ENCODE measurements around the gene LTBP3.
A peak's percentile ranks its signal among the peaks of the same experiment; 100 is the strongest.
"Not testable (repeated sequence)": the region's sequence is repeated elsewhere in the genome, so short reads cannot be mapped to it uniquely, and the experiment has no call there.

Gene LTBP3

DNA sequence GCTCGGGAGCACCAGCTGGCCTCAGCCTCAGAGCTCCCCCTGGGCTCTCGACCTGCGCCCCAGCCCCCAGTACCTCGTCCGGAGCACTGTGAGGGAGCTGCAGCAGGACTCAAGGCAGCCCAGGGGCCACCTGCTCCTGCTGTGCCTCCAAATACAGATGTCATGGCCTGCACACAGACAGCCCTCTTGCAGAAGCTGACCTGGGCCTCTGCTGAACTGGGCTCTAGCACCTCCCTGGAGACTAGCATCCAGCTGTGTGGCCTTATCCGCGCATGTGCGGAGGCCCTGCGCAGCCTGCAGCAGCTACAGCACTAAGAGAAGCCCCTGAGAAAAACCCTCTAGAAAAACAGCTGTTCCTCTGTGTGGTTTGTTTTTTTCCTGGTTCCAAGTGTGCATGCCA is 13.3 kb upstream of the LTBP3 start:
- DNase-seq (ENCODE audit: low read depth) = no peak

DNA sequence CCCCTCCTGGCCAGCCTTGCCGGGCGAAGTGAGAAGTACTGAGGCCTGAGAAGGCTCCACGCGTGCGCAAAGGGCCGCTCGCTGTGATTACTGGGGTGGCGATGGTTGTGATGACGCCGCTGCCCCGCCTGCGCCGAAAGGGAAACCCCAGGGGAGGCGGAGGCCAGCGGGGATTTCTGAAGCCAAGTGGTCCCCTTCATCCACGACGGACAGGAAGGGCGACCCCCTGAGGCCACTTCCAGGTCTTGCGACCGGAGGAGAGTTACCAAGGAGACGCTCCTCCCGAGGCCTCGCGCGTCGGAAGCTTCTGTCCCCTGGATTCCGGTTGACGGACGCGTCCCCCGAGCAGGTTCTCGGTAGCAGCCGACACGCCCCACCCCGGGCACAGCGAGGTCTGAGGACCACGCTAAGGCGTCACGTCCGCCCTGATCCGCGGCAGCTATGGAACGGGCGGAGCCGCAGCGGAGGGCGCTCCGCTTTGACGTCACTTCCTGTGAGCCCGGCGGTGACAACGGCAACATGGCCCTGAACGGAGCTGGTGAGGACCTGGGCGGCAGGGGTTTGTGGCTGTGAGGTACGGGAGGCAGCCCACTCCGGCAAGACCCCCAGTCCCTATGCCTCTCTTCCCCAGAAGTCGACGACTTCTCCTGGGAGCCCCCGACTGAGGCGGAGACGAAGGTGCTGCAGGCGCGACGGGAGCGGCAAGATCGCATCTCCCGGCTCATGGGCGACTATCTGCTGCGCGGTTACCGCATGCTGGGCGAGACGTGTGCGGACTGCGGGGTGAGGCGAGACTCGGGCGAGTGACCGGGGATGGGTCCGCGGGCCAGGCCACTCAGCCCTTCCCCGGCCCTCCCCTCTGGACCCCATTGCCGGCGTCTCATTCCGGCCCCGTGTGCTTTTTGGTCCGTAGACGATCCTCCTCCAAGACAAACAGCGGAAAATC is 12.1 kb upstream of the LTBP3 start, which contains the start of gene ZNRD2:
Gene ZNRD2, plus strand, starts transcription at position 505 of the 946 bp plus-strand sequence. Its CDS starts 15 bp downstream, at position 520.
- DNase-seq (ENCODE audit: low read depth) = peak; percentile 96

DNA sequence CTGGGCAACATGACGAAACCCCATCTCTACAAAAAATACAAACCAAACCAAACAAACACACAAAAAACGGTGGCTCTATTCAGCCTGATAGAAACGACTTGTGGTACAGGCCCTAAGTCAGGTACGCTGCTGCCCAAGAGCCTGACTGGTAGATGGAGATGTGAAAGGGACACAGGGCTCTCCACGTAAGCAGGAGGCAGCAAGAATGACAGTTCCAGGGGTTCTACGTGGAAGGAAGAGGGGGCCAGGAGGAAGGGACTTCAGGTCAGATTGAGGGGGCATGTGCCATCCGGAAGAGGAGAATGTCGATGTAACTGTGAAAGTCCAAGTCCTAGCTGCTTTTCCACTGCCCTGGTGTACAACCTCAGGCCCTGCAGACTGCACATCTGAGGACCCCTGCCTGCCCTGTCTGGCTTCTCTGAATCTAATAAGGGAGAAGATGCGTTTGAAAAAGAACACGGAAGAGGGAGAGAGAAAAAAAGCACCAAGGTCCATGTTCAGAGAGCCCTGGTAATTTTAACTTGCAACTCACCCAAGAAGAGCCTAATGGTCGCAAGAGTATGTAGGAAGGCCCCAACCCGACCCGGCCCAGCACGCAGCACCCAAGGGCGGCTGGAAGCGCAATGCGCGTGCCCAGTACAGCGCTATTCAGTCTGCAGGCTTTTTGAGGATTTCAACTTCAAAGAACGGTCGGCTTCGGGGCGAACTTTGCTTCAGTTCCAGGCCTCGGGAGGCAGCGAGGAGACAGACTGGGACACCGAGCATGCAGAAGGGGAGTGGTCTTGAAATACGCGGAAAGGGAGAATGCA is 11.2 kb upstream of the LTBP3 start:
- DNase-seq (ENCODE audit: low read depth) = no peak

DNA sequence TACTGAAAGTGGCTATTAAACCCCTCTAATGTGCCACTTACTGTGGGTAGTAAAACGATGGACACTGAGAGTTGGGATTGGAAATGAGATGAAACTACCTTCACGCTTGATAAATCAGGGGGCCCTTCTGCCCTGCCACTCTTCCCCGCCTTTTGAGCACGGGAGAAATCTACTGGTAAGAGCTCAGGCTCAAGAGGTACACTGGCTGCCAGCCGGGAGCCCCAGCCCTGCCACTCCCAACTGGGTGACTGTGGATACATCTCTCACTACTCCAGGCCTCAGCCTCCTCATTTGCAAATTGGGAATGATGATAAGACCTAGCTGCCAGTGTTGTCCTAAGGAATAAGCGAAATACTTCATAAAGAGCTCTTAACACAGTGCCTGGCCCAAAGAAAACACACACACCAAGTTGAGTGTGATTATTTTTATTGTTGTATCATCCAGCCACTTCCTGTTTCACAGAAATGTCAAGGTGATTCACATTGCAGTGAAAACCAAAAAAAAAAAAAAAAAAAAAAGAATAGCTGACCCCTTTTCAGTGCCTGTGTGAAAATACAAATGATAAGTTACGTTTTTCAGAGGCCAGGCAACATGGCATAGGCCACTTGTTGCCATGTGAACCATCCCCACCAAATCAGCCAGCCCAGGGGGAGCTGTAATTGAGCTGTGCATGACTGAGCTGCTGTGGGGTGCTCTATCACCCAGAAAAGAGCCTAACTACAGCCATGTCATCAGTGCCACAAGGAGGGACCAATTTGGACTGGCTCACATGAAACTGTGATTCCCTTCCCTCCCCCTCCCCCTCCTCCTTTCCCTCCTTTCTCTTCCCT is 7.7 kb upstream of the LTBP3 start:
- no peak for DNase-seq (ENCODE audit: low read depth)

DNA sequence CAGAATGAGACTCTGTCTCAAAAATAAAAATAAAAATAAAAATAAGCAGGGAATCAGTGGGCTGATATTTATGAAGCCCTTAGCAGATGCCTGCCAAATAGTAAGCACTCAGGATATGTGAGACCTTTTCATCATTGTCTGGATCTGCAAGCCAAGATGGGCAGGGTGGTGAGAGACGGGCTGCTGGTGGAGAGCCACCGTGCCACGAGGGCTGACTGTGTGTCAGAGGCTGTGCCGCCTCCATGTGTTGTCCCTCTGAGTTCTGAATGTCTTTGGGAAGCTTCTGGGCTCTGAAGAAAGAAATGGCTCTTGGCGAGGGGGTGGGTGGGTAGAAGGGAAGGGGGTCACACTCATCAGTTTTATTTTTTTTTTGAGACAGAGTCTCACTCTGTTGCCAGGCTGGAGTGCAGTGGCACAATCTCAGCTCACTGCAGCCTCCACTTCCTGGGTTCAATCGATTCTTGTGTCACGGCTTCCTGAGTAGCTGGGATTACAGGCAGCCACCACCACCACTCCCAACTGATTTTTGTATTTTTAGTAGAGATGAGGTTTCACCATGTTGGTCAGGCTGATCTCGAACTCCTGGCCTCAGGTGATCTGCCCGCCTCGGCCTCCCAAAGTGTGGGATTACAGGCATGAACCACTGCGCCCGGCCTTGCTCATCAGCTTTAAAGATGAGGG is 6.9 kb upstream of the LTBP3 start:
- DNase-seq (ENCODE audit: low read depth) = not testable (repeated sequence)

DNA sequence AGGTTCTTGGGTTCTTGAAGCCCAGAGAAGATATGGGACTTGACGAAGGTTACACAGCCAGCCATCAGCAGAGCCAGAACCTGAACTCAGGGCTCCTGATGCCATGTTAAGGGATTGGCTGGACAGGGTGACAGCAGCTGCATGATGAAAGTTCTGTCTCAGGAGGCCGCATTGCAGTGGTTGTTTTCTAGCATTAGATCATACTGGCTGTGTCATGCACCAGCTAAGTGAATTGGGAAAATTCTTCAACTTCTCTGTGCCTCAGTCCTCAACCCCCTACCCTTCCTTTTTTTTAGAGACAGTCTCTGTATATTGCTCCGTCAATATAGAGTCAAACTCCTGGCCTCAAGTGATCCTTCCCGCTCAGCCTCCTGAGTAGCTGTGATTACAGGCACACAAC is 5.4 kb upstream of the LTBP3 start:
- no peak for DNase-seq (ENCODE audit: low read depth)

DNA sequence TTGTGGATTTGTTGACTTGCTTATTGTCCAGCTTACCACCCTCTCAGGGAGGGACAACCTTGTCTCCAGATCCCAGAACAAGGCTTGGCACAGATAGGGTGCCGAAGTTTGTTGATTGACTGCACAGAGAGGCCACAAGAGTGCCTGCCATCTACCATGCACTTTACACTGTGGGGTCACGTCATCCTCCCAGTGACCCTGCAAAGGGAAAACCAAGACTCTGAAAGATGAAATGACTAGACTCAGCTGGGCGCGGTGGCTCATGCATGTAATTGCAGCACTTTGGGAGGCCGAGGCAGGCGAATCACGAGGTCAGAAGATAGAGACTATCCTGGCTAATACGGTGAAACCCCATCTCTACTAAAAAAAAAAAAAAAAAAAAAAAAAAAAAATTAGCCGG is 4.6 kb upstream of the LTBP3 start:
- DNase-seq (ENCODE audit: low read depth) = no peak

DNA sequence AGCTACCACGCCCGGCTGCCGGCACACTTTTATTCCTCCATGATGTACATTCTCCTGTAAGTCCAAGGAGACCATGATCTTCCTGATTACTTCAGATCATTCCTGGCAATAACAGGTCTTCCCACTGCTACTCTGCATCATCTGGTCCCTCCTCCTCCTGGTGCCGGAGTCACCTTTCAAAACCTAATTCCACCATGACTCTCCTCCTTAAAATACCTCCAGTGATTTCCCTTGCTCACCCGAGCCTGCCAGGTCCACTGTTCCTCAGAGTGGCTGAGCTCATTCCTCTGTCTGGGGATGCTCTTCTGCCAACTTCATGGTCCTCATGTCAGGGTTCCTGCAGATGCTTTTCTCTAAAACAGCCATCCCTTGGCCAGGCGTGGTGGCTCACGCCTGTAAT is 3.9 kb upstream of the LTBP3 start:
- DNase-seq (ENCODE audit: low read depth) = no peak

DNA sequence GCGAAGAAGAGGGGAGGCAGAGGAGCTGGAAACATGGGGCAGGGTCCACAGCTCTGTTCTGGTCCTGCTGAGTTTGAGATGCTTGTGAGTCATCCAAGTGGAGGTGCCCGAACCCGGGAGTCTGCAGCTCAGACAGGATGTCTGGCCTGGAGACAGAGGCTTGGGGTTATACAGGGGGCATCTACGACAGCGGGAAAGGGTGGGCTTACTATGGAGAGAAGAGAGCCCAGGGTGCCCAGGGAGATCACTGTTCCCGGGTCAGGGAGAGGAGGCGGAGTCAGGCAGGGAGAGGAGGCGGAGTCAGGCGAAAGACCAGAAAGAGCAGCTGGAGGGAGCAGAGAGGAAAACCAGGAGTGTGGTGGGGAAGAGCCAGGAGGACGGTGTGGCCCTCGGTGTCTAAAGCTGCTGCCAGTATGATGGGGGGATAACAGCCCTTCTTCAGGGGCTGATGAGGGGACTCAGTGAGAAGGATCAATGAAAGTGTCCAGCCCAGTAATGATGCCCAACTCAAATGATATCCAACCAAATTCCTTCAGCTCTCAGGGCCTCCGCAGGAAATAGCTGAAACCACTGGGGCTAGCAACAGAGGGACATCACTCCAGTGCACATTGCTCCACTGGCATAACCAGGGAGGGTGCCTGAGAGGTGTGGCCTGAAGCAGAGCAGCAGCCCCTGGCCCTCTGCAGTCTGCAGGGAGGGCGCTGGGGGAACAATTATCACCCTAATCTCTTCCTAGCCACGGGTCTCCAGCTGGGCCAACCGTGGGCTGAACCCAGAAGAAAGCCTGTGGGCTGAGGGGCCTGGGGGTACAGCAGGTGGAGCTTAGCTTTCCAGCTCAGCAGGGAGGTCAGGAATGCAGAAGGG is 2.6 kb upstream of the LTBP3 start:
- DNase-seq (ENCODE audit: low read depth) = no peak

DNA sequence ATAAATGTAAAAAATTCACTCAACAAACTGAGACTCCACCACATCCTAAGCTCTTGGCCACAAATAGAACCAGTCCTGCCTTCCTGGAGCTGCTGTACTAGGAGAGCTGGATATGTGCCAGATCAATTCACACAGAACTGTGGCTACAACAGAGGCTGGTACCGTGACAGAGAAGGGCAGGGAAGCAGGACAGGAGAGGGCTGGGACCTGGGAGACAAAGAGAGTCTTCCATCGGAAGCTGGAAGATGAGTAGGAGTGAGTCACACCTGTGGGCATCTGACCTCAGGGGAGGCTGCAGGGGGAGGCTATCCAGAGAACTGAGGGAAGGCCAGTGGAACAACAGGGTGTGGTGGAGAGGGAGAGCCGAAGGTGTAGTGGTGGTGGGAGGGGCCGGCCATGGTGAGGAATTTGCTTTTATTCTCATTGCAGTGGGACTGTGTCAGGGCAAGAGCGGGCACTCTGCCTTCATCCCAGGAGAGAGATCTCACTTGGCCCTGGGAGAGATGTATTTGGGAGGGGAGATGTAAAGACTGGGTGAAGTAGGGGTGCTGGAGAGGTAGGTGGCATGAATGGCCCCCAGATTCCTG is 1.9 kb upstream of the LTBP3 start:
- DNase-seq (ENCODE audit: low read depth) = no peak

DNA sequence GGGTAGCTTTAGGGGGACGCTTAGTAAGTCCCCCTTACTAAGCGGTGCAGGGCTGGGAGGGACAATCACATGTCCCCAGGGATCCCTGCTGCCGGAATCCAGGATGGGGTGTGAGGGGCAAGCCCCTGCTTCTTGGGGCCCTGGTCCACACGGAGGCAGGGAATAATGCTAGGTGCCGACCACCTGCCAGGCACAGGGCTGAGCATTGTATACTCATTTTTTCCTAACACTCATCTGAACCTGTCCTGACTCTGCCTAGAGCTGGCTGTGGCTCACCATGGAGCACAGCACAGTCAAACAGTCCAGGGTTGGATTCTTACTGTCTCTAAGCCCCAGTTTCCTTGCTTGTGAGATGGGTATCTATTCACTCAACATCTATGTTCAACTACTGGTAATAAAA is 1.4 kb upstream of the LTBP3 start:
- DNase-seq (ENCODE audit: low read depth) = no peak

DNA sequence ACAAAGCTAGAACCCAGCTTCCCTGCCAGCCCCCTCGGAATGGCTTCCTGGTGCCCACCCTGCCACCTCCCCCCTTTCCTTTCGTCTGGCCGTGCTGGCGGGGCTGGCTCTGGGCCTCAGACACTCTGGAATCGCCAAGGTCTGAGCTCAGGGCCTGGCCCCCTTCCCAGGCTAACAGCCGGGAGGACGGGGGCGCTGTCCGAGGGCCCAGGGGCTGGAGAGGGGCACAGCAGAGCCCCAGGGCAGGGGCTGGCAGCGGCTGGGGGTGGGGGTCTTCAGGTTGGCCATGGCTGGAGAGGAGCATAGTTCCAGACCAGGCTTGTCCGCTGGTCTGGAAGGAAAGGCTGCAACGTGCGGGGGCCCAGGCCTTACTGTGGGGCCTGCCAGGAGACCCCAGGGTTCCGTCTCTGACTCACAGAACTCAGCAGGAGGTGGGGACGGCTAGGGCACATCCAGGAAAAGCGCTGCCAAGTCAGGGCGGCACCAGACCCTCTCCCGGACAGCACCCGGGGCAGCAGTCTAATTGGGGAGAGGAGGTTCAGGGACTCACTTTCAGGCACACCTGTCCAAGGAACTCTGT is 861 bp upstream of the LTBP3 start:
- DNase-seq (ENCODE audit: low read depth) = no peak

DNA sequence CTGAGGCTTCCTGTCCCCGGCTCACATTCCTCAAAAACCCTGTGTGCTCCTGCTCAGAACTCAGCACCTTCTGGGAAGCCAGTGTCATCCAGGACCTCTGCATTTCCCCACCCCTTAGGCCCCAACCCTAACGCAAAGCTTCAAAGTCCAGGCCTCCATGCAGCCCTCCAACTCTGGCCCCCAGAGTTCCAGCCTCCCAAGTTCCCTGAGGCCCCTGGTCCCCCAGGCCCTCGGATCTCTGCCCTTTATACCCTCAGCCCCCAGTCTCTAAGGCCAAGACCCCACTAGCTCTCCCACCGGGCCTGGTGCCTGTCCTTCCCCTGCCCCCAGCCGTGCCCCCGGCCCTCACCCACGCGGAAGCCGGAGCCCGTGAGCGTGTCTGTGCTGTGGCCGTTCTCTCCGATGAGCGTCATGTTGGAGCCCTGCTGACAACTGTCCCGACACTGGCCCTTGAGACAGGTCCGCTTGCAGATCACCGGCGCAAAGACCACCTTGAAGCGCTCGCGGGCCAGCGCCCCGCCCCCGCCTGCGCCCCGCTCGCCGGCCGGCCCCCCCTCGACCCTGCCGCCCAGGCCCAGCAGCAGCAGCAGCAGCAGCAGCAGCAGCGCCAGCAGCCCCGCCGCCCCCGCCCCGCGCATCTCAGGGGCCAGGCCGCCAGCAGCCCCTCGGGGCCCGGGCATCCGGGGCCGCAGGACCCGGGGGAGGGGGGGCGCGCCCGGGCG is 718 bp downstream of the LTBP3 start:
- no peak for DNase-seq (ENCODE audit: low read depth)

DNA sequence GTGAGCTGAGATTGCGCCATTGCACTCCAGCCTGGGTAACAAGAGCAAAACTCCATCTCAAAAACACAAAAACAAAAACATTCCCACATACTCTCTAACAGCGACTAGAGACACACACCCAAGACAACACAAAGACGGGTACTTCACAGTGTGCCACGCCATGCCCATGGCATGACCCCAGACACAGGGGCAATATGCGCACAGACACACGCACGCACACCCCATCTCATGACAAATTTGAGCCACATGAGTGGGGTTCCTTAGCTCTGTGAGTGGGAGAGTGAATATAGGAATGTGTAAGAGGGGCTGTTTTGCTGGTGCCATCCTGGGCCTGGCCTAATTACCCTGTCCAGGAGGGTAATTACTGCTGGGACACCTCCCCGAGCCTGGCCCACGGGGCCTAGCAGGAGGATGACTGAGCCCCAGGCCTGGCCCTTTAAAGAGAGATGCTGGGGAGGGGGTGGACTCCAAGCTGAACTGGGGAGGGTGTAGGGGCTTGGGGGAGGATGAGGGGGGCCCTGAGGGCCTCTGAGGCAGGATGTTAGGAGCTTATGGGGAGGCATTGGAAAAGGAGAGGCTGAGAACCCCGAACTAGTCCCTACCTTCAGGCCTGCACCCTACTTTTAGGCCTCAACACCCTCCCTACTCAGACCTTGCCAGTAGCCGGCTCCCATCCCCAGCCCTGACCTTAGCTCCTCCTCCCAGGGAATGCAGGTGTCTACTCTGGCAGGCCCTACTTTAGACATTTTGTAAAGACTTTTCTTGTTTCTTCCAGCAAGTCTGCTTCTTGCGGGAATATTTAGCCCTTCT is 1.5 kb downstream of the LTBP3 start:
- no peak for DNase-seq (ENCODE audit: low read depth)

DNA sequence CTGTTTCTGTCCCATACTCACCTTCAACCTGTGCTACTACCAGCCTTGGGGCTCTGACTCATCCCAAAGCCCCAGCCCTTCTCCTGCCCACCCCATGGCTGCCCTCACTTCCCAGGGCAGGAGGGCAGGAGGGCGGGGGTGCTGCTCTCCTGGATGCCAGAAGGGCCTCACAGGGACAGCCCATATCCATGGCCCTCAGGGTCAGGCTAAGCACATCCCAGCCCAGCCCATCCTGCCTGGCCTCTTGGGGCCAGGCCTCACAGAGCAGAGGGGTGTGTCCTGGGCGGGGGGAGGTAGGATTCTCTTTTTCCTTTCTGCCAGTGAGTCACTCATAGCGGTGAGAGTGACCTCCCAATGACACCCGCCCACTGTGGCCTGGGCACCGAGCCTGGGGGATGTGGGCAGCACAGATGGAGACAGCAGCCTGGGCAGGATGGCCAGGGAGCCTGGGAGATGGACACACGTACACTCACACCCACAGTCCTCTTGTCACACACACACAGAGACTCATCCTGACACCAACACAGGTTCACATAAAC is 2.4 kb downstream of the LTBP3 start:
- DNase-seq (ENCODE audit: low read depth) = no peak

DNA sequence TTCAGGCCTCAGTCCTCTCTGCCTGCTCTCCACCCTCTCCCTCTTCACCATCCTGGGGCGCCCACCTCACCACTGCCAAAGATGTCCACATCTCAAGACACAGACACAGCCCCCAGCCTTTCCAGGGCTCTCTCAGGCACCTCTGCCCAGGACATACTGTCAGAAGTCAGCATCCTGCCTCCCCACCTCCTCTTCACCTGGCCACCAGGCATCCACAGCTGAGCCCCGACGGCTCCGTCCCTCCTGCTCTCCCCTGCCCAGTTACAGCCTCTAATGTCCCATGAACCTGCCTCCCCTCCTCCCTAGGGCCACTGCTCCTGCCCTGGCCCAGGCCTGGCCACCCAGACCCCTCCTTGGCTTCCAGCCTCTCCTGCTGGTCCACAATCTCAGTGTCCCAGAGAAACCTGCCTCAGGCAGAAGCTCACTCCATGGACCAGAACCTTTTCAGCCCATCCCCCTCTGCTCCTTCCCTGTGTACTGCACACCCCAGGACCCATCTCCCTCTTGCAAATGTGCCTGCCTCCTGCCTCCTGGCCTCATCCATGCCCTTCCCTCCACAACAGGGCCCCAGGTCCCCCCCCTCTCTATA is 3.2 kb downstream of the LTBP3 start:
- no peak for DNase-seq (ENCODE audit: low read depth)

DNA sequence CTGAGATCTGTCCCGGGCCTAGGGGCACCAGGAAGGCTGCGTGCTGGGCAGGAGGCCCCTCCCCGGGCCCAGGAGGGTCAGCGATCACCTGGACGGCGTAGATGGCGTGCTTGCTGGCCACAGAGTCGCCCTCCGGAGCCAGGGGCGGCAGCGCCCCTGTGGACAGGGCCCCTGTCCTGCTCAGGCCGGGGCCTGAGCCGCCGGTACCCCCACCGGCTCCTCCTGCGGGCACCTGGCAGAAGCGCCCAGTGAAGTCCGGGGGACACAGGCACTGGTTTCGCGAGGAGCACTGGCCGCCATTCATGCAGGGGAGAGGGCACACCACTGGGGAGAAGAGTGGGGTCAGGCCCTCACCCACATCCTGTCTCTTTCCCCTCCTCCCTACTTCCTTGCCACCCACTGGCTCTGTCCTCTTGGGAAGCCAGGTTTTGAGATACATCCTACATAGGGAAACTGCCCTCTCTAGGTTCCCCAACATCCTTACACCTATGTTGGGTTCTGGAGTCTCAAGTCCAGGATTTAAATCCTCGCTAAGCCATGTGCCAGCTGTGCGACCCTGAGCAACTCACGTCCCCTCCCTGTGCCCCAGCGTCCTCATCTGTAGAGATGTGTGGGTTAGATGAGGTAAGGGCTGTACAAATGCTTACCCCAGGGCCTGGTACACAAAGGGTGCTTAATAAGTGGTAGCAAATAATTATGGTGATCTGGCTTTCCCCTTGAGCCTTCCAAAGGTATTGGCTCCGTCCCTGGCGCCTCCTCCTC is 3.9 kb downstream of the LTBP3 start:
- DNase-seq (ENCODE audit: low read depth) = no peak
